Brain pericyte (primary cell): Measurements from ENCODE around the gene TMEM175.

Experiments
- DNase-seq: peaks from one replicate; pipeline ENCODE4 v3.0.0-alpha.2; 2012; ENCODE audit warnings: low read depth, low spot score

The TMEM175 gene

GRCh38 chr4:958696-959337, 26.6 kb downstream of the TMEM175 start:
- no peak for DNase-seq

GRCh38 chr4:959338-960139, 27.3 kb downstream of the TMEM175 start:
- no peak for DNase-seq

- DNase-seq = no peak
Measured at GRCh38 chr4:960140-960635, 27.9 kb downstream of the TMEM175 start.

GRCh38 chr4:960636-961350, 28.5 kb downstream of the TMEM175 start:
- no peak for DNase-seq

GRCh38 chr4:961351-962230, 29.3 kb downstream of the TMEM175 start:
- no peak for DNase-seq

GRCh38 chr4:962231-963208, 30.3 kb downstream of the TMEM175 start:
- no peak for DNase-seq

- no peak for DNase-seq
Measured at GRCh38 chr4:963276-964225, 31.3 kb downstream of the TMEM175 start.

- no peak for DNase-seq
Measured at GRCh38 chr4:964346-965025, 32.2 kb downstream of the TMEM175 start.

GRCh38 chr4:965048-965765, 32.9 kb downstream of the TMEM175 start:
- DNase-seq = no peak

GRCh38 chr4:965766-966134, 33.5 kb downstream of the TMEM175 start:
- DNase-seq = no peak

GRCh38 chr4:966266-967112, 34.2 kb downstream of the TMEM175 start:
- no peak for DNase-seq

- DNase-seq = no peak
Measured at GRCh38 chr4:967113-968104, 35.1 kb downstream of the TMEM175 start.

- DNase-seq = no peak
Measured at GRCh38 chr4:968221-968620, 36.0 kb downstream of the TMEM175 start.

GRCh38 chr4:968621-969394, 36.5 kb downstream of the TMEM175 start:
- DNase-seq = no peak
